Activated CD4-positive, alpha-beta T cell treated with anti-CD3 and anti-CD28 coated beads, Interleukin-2, Interleukin-4, amounts not matched to agents 100 ng/mL and 50 ng/mL, durations not matched to agents 16 hours and 8 hours (primary cell): ENCODE measurements around the gene RBM45.
"Not testable (repeated sequence)": the region's sequence is repeated elsewhere in the genome, so short reads cannot be mapped to it uniquely, and the experiment has no call there.

Experiments used
- DNase-seq: peaks from one replicate; pipeline ENCODE4 v3.0.0-alpha.2; 2020; ENCODE audit warnings: low spot score

The RBM45 gene

DNA sequence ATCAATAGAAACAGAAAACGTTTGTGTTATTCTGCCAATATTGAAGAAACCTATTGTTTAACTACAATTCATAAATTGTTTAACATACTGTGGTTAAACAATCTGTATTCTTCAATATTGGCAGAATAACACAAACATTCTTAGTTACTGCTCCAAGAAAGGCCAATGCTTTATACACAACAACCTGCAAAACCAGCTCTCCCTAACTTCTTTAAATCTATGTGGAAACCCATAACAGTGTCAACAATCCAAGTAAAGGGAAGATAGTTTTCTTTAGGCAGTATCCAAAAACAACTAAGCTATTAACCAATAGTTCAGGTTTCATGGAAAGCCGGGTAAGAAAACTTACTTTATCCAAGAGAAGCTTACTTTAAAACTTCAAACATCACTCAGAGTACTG, 6.2 kb upstream of the RBM45 start:
- no peak for DNase-seq

DNA sequence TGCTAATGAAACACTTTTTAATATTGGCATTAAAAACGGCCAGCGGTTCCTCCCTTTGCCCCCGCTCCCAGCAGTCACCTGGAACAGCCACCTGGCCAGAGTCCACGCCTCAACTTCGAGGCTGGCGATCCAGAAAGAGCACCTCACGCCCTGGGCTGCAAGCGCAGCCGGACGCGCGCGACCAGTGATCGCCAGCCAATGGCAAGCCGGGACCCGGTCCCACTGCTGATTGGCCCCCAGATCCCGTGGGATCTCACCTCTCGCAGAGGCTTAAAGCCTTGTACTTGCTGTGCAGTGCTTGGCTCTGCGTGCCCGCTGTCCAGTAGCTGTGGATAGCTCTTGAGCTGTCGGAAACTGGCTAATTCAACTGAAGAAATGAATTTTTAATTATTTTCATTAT, 4.1 kb upstream of the RBM45 start:
- DNase-seq: no peak

DNA sequence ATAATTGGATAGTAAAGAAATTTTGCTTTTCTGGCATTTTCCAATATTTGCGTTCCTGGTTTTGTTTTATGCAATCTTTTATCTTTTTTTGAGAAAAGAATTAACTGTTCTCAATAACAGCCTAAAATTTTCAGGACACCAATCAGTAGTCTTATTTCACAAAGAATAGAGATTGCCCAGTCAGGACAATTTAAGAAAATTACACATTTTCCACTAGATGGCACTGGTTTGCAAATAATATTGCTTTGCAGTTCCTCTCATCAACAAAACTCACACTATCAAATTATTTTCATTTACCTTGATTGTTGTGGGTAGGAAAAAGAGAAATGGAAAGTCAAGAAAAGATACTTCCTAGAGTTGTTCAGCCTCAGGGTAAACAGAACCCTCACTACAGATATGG, 2.4 kb upstream of the RBM45 start:
- DNase-seq: peak; percentile 57

DNA sequence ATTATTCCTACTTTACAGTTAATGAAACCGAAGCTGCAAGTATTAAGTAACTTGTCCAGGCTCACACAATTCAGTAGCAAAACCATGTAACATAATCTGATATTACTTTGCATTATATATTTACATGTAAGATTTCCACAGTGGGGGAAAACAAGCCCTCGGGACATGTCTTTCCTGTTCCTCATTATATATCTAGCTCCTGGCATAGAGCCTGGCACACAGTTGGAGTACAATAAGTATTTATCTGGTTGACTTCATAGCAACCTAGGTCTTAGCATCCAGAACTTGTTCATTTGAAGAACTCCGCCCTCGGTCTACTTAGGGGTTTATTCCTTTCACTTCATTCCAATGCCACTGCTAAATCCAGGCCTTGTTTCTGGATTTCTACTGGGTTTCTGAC, 1.6 kb upstream of the RBM45 start:
- no peak for DNase-seq

DNA sequence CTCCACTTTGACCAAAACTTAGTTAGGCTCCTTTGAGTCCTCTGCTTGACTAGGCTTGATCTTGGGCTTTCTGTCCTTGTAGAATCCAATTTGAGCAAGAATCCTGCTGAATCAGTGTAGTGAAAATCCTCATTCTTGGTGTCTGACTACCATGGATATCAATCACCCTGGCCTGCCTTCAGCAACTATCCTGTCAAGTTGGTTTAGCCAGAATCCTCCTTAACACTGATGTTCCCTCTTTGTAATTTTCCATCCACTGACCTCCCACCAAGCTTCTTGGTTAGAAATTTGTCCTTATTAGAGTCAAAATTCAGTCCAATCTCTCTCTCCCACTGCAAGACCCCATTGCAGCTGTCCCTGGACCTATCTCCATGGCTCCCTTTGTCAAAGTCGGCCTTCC, 494 bp upstream of the RBM45 start:
- DNase-seq: no peak

DNA sequence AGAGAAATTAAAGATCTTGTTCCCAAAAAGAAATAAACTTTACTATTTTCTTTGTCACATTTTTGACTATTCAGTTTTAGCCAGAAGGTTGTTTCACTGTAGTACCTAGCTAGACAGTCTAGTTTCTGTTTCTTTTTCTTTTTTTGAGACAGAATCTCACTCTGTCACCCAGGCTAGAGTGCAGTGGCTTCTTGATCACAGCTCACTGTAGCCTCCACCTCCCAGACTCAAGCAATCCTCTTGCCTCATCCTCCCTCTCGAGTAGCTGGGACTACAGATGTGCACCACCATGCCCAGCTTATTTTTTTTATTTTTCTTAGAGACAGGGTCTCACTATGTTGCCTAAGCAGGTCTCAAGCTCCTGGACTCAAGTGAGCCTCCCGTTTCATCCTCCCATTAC, 2.2 kb downstream of the RBM45 start:
- peak; percentile 1 for DNase-seq

DNA sequence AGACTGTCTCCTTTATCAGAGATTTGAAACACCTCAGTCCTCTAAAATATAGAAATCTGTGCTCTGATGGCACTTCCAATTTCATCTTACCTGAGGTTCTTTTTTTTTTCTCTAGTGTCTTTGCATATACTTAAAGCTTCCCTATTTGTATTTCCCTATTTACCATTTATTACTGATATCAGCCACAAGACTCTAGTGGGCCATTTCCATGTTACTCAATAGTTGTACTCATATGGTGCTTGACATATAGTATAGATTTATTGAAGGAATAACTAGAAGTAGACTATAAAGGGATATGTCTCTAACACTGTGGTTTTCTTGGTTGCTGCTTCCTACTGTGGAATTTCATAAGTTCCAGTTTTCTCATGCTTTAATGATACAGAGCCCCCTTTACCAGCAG, 3.0 kb downstream of the RBM45 start:
- DNase-seq: no peak

DNA sequence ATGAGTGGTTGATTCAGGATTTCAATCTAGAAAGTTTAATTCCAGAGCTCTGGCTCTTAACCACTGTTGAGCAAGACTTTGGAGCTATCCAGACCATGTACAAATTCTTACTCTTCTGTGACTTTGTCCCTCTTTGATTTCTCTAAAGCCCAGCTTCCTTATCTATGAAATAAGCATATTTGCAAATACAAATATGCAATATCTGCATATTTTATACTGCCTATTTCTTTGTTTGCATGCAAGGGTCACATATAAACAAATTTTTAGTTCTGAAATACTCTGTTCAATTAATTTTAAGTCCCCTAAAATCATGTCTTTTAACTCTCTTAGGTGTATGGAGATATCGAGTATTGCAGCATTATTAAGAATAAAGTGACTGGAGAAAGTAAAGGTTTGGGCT, 5.5 kb downstream of the RBM45 start:
- no peak for DNase-seq

DNA sequence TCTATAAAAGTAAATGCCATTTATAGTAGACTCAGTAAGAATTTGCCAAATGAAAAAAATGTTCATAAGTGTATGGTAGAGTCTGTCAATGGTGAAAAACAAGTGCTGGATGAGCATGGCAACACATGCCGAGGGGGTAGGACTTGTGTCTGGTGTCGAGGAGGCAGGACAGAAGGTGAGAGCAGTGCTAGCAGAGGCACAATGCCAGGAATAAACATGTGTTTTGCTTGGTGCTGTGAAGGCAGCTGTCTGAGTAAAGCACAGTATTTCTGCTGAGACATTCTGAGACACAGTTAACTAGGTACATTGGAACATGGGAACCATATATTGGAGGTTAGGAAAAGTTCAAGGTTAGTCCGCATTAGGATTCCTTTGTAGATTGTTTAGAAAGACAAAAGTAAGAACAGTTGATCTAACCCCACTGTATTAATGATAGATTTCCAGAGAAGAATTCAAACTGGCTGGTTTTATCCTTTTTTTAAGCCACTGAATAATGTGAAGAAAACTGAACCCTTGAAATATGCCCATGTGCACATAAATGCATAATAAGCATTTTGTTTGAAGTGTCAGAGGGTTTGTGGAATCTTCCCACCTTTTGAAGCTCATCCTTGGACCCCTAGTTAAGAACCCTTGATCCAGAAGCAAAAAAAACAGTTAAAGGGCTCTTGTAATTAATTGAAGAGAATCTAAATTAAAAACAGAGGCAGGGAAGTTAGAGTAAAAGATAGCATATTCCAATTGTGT, 7.1 kb downstream of the RBM45 start:
- no peak for DNase-seq

DNA sequence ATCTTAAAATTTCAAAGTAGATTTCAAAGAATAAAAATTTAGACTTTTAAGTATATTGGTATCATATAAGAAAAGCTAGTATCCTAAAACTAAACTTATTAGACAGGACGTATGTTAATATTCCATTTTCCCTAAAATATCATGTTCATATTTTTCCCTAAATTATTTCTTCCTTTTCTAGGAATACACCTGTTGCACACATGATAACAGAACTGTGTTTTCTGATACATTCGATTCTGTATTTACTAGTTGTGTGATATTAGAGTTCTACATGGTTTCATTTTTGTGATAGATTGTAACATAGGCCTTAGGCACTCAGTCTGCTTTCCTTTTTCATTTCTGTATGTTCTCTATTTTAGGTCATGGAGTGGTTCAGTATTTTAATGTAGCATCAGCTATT, 10.9 kb downstream of the RBM45 start:
- no peak for DNase-seq

DNA sequence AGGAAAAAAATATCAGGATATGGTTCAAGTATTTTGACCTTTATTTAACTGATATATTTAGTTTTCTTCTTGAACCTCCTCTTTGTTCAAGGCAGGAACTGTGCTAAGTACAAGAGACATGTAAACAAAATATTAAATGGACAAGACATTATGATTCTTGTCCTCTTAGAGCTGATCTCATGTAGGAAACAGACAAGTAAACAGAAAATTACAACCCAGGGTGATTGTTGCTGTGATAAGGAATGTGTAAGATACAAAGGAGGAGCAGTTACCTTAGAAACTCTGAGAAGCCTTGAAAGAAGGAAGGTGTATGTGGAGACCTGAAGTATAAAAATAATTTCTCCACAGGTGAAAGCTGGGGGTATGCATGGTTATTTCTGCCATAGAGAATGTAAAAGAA, 12.9 kb downstream of the RBM45 start:
- no peak for DNase-seq

DNA sequence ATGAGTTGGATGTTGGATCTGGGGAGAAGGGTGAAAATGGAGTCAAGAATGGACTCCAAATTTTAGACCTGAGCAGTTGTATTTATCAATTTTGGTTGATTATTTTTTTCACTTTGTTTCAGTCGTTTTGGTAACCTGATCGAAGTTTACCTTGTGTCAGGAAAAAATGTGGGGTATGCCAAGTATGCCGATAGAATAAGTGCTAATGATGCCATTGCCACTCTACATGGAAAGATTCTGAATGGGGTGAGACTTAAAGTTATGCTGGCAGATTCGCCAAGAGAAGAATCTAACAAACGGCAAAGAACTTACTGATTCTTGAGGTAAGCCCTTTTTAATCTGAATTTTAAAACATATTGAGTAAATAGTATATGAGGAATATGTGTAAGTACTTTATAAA, 13.6 kb downstream of the RBM45 start:
- DNase-seq: no peak

DNA sequence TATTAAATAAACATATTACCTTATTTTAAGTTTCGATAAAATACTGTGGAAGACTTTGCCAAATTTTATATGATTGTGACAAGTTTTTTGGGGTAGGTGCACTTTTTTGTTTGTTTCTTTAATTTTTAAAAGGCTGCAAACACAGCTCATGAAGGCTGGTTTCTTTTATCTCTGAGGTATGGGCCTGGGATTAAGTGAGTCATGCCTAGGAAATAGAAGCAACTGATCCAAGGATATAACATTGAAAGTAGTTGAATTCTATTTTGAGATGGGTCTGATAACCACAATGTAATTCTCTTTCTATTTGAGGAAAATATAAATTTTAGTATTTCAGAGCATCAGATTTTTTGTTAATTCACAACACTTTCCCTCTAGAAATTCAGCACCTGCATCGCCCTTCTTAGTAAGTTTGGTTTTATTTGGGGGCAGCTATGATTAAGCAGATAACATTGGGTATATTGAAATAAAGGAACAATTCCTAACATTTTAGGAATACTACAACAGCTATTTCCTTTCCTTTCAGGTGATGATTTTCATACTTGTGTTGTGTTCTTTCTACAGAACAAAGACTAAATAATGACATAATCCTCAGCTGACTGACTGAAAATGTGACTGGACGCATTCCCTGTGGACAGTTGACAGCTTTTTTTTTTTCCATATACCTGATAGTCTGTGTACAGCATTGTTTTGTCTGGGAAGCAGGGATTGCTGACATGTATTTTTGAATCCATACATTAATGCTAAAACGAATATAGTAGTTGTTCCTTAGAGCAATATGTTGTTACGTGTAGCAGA, 16.8 kb downstream of the RBM45 start:
- DNase-seq: no peak

DNA sequence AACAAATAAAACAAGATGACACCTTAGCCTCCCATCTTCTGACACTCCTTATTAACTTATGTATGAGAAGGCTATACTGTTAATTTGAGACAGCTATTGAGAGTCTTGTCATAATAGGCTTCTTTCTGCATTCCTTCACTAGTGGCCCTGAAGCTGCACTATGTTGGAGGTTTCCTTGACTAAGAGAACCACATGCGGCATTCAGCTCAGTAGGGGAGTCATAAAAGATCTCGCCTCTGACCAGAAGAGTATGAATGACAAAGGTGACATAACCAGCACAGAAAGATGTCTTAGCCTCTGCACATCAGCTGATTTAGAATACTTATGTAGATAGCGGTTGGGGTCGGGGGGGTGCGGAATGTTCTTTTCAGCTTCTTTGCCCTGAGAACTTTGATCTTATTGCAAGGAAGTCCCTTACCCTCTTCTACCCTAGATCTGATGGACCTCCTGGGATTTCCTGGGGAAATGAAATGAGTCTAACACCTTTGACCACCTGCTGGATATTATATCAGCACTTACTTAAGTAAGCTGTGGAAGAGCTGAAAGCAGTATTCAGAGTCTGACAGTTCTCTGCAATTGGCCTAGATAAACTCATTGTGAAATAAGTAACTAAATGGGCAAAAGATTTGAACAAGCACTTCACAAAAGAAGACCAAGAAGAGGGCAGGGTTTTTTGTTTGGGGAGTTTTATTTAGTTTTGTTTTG, 24.2 kb downstream of the RBM45 start:
- no peak for DNase-seq

DNA sequence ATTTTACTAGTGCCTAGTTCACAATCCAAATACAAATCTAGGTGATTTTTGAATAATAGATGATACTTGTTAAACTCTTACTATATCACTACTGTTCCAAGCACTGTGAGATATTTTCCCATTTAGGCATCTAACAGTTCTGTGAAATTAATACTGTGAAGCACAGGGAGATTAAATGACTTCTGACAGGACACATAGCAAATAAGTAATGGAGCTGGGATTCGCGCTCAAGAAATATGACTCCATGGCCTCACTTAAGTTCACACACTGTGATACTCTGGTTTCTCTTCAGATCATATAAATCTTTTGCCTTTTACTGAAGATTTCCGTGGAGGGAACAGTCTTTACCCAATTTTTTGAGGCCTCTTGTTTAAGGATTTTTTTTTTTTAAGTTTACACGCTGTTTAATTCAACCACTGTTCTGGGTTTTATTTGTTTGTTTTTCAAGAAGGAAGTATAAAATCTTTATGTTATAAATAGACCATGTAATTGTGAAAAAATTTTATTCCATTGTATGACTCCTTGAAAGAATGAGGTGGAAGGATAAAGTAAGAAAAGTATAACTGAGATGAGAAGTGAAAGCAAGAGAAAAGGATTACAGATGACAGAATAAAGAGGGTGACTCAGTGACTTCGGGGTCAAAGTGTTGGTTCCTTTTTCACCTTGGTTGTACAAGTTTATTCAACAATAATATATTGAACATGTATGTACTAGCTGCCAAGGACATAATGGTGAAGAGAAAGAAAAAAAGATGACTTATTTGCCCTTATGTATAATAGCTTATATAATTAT, 30.2 kb downstream of the RBM45 start:
- DNase-seq: no peak

DNA sequence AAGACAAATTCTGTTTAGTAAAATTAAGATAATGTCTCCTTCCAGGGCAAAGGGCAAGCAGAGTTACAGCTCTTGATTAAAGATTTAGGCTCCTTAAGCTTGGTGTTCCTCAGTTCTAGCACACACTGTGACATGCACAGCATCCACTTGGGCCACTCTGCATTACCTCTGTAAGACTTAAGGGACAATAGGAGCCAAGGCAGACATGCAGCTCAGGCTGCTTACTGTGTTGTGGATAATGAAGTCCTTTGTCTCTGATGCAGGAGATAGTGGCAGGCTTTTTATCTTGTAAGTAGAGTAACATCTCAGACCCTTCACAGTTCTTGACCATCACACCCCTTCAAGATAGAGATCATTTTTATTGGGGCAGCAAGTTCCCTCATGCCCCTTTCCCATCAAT, 31.2 kb downstream of the RBM45 start:
- DNase-seq: no peak

DNA sequence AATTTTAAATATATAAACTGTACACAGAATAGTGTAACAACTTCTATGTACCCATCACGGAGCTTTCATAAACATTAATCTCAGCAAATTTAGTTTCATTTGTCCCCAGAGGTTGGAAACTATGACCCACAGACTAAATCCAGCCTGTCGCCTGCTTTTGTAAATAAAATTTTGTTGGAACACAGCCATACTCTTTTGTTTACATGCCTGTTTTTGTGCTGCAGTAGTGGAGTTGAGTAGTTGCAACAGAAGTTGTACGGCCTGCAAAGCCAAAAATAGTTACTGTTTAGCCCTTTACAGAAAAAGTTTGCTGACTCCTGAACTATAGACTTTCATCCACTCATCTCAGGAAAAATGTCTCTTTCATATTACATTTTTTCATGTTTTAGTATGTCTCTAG, 39.8 kb downstream of the RBM45 start:
- DNase-seq: no peak

DNA sequence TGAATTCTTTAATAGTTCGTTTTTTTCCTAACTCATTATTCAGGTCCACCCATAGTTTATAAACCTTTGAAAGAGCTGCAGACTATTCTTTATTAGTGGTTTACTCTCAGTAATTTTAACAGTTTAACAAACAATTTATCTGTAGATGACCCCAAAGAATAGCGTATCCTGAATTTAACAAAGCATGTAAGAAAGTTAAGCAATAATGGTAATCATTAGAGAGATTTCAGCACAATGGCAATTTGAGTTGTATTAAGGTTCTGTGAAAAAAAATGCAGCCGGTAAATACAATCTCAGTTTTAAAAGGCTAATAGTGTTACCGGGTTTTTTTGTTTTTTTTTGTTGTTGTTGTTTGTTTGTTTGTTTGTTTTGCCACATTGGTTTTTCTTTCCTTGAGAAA, 40.3 kb downstream of the RBM45 start:
- no peak for DNase-seq

DNA sequence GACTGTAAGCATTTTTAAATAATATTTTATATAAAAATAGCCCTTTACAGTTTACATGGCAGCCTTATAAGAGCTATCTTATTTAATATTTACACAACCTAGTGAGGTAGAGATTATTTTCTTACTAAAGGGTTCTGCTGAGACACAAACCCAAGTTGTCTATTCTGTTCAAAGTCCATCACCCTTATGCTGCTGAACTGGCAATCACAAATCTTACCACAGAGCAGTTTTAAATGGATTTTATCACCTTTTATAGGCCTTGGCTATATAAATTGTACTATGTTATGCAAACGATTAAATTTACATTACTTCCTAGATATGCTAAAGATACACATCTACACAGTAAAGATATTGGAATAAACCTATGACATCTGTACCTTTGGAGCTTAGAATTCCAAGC, 40.7 kb downstream of the RBM45 start:
- DNase-seq: no peak

DNA sequence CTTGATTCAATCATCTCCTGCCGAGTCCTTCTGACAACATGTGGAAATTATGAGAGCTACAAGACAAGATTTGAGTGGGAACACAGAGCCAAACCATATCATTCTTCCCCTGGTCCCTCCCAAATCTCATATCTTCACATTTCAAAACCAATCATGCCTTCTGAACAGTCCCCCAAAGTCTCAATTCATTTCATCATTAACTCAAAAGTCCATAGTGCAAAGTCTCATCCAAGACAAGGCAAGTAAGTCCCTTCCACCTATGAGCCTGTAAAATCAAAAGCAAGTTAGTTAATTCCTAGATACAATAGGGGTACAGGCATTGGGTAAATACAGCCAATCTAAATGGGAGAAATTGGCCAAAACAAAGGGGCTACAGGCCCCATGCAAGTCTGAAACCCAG, 41.6 kb downstream of the RBM45 start:
- DNase-seq: not testable (repeated sequence)

DNA sequence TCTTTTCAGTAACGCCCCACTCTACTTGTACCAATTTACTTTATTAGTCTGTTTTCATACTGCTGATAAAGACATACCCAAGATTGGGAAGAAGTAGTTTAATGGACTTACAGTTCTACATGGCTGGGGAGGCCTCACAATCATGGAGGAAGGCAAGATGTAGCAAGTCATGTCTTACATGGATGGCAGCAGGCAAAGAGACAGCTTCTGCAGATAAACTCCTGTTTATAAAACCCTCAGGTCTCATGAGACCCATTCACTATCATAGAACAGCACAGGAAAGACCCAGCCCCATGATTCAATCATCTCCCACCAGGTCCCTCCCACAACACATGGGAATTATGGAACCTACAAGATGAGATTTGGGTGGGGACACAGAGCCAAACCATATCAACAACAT, 43.3 kb downstream of the RBM45 start:
- DNase-seq: no peak

DNA sequence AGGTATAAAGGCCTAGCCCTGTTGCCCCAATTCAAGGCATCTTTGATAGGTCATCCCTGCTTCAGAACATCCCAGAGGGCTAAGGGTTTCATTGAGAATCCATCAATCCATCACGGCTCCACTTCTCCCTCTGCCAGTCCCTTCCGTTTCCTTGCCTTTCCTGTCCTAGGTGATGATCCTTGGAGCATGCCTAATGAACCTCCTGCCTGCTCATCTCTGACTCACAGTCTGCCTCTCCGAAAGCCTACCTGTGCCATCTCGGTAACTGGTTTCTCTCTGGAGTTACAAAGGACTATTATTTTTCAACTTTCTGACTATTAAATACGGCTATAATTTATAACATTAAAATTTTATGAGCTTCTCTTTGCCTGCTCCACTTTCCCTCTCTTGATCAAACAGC, 45.3 kb downstream of the RBM45 start:
- DNase-seq: no peak
